HG02840 (cell line): ENCODE results near the gene CPLANE2.
"Not testable (repeated sequence)": the region's sequence is repeated elsewhere in the genome, so short reads cannot be mapped to it uniquely, and the experiment has no call there.

Source experiments
- ATAC-seq: cut with Tn5 transposase; IDR thresholded peaks from one replicate; pipeline ENCODE4 v1.9.1; 2021; ENCODE audit warnings: mild to moderate bottlenecking, moderate library complexity, moderate number of reproducible peaks; ENCODE audit not compliant: unreplicated experiment, low FRiP score

The CPLANE2 gene

GRCh38 chr1:16210581-16210980 is 26.4 kb downstream of the CPLANE2 start:
- no peak for ATAC-seq

DNA sequence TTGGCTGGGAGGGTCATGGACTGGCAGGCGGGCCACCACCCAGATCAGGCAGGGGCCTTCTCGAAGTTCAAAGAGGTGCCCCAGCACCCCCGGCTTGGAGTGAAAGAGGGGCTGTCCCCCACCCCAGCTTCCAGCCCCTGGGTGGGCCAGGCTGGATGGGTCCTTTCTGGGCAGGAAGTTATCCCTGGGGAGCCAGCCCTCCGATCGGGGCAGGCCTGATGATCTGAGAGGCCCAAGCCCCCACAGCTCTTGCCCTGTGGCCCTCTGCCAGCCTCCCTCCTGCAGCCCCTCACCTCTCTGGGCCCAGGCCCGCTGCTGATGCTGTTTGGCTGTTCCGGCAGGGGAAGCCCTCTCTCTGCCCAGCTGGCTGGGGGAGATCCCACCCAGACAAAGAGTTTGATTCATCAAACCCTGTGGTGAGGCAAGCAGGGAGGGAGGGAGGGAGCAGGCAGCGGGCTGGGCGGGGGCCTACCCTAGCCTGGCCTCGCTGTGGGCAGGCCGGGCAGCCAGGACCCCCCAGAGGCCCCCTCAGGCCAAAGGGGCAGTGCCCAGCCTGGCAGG is 27.1 kb downstream of the CPLANE2 start:
- no peak for ATAC-seq

- no peak for ATAC-seq
Observed at GRCh38 chr1:16209132-16209846, 27.7 kb downstream of the CPLANE2 start.

- no peak for ATAC-seq
Observed at GRCh38 chr1:16208270-16208987, 28.6 kb downstream of the CPLANE2 start.

DNA sequence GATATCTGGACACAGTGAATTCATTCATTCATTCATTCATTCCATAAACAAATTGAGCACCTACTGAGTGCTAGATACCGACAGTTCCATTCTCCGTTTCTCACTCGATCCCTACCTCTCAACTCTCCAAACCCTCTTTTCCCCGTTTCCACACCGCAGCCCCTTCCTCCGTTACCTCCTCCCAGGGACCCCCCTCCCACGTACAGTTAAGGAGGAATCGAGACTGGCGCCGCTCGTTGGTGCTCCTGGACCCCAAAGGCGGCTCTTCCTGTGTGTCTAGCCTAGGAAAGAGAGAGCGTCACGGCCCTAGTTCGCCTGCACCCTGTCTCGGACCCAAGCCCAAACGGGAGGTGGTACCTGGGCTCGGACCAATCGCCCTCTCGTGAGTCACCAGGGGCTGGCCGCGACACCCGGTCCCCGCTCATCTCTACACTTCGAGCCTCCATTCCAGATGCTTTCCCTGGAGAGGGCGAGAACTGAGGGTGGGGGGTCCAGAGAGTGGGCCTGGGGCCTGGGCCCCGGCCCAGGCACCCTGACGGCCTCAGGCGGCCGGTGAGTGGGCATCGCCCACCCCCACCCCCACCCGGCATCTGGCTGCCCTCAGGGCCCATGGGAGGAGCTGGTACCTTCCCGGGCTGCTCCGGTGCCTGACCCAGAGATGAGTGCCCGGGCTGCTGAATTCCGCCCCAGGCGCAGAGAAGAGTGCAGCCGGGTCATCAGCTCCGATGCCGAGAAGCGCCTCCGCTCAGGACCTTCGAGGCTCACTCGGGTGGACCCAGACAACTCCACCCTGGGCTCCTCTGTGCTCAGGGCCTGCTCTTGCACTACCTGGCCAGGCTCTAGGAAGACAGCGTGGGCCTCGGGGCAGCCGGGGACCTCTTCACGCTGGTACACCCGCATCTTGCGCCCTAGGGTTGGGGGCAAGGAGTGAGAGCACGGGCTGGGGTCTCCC is 29.4 kb downstream of the CPLANE2 start:
- no peak for ATAC-seq

DNA sequence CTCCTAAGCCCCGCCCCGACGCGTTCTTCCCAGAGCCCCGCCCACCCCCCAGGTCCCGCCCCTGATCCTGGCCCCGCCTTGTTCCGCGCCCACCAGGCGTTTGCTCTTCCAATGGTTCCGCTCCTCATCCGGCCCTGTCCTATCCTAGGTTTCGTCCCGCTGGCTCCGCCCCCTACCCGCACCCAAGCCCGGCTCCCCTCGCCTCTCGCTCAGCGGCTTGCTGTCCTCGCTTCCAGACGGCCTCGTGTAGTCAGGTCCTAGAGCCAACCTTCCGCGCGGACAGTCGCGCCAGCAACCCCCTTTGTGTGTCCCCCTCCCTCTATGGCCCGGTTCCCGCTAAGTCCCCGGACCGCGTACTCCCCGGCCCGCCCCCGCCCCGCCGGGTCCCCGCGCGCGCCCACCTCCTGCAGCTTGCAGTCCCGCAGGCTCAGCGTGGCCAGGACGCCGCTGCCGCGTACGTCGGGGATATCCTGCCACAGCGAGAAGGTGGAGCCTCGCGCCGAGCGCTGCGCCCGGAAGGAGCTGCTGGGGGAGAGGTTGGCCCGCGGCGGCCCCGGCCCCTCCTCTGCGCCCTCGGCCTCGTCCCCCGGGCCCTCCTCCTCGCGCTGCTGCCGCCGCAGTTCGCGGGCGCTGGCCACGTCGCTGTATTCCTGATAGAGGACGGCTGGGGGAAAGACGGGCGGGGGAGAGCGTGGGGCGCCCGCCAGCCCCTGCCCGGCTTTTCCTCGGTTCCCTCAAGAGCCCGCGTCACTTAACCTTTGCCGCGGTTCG is 30.3 kb downstream of the CPLANE2 start:
- peak; percentile 63 for ATAC-seq

GRCh38 chr1:16205891-16206546 is 31.0 kb downstream of the CPLANE2 start:
- ATAC-seq, result no peak

DNA sequence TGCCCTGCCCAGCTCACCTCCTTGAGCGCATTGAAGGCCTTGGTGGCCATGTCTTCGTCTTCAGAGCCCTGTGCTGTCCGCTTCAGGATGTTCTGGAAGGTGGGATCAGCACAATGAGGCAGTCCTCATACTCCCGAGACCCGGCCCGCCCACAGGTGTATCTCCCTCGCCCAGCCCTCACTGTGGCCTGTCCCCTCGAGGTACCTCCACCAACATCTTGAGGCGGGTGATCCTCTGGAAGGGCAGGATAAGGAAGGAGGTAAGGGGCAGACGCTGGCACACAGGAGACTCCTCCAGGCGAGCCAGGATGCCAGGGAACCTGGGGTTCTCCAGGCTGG is 31.7 kb downstream of the CPLANE2 start:
- ATAC-seq, result no peak

- ATAC-seq, result no peak
Observed at GRCh38 chr1:16204634-16205333, 32.2 kb downstream of the CPLANE2 start.

DNA sequence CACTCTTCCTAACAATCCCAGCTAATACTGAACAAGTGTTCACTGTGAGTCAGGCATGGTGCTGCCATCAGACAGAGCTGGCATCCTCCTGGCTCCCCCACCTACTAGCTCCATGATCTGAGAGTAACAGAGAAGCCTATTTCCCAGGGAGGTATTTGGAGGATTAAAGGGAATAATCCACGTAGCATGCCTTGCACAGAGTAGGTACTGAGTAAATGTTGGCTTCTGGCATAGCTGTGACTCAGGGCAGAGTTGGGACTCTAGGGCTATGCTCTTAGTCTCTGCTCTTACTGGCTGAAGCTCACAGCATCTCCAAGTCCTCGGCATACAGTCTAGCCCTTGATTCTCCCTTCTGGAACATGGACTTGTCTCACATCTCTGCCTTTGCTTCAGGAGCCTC is 32.8 kb downstream of the CPLANE2 start:
- ATAC-seq, result no peak

GRCh38 chr1:16203550-16203949 is 33.4 kb downstream of the CPLANE2 start:
- no peak for ATAC-seq

DNA sequence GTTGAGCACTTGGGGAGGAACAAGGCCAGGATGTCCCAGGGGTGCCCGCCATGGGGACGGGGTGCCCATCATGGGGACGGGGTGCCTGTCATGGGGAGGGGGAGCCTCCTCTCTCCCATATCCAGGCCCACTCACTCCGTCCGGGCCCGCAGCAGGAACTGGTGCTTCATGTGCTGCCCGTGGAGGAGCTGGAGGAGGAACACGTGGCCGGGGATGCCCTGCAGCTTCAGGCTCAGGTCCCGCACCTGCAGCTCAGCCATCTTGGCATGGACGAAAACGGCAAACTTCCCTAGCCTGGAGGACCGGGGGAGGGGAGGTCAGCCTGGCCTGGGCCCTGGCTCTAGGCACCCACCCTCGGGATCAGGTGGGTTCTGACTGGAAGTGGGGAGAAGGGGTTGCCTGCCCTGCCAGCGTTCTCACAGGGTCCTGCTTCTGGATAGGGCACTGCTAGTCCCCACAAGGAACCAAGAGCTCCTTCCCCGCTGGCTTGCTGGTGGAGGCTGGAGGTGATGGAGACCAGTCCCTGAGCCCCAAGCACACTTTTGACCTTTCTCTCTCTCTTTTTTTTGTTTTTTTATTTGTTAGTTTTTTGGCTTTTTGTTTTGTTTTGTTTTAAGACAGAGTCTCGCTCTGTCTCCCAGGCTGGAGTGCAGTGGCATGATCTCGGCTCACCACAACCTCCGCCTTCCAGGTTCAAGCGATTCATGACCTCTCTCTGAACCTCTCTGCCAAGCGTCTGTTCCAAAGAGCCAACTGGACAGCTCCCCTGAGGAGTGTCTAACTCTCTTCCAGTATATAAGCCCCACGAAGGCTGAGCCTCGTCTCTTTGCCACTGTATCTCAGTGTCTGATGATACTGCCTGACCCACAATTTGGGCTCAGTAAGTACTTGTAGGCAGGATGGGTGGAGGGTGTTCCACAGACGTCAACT is 34.4 kb downstream of the CPLANE2 start:
- ATAC-seq, result no peak

GRCh38 chr1:16199700-16200099 is 37.3 kb downstream of the CPLANE2 start:
- ATAC-seq, result no peak

- no peak for ATAC-seq
Observed at GRCh38 chr1:16199157-16199501, 37.9 kb downstream of the CPLANE2 start.

- no peak for ATAC-seq
Observed at GRCh38 chr1:16198444-16199156, 38.4 kb downstream of the CPLANE2 start.

DNA sequence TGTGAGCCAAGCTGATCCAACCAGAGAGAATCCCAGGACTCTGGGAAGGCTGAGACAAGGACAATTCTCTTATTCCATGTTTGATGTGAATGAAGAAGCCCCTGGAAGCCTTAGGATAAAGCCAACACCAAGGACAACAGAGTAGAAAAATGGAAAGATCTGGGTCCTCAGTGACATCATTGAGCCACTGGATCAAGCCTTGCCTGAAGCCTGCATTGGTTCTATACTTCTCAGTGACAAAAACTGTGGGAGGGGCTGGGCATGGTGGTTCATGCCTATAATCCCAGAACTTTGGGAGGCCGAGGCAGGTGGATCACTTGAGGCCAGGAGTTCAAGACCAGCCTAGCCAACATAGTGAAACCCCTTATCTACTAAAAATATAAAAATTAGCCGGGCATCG is 40.1 kb downstream of the CPLANE2 start:
- no peak for ATAC-seq

GRCh38 chr1:16196139-16196538 is 40.8 kb downstream of the CPLANE2 start:
- not testable (repeated sequence) for ATAC-seq
